CD14-positive monocyte (primary cell): ENCODE data around the gene TJP2. TPM values are rescaled to one million over a fixed set of nuclear protein-coding genes. Genes with fewer than 3 reads are reported as not detected.
A peak's percentile ranks its signal among the peaks of the same experiment; 100 is the strongest.

Experiments used
- DNase-seq, 3 donors: peaks; one replicate each; pipeline ENCODE4 v3.0.0-alpha.2; 2011 to 2022
- H2AFZ ChIP-seq: 2 replicates; pipeline ENCODE4 v1.6.0; 2012; ENCODE audit warnings: mild to moderate bottlenecking, low read depth, low read length, inconsistent platforms; ENCODE audit not compliant: insufficient read depth, poor library complexity, severe bottlenecking
- H3K27ac ChIP-seq, 2 donors: 1 replicate in 1 of 2; 2 replicates in 1 of 2; pipeline ENCODE4 v1.5.1; 2012 to 2013; ENCODE audit warnings: low read length in 2 of 2, control low read depth in 1 of 2, inconsistent platforms in 1 of 2, low read depth in 1 of 2, mild to moderate bottlenecking in 1 of 2
- H3K27me3 ChIP-seq, 2 donors: one replicate each; pipeline versions ENCODE4 v1.6.0 to v1.6.1; 2011 to 2013; ENCODE audit warnings: low read length in 2 of 2; ENCODE audit not compliant: control insufficient read depth in 2 of 2, insufficient read depth in 2 of 2
- H3K36me3 ChIP-seq, 2 donors: replicated peaks in 1 of 2; 1 replicate in 1 of 2; 2 replicates in 1 of 2; pipeline versions ENCODE4 v1.5.1 to v1.6.1; 2012 to 2013; ENCODE audit warnings: low read length in 2 of 2, control low read depth in 1 of 2, inconsistent platforms in 1 of 2, mild to moderate bottlenecking in 1 of 2; ENCODE audit not compliant: insufficient read depth in 2 of 2, control insufficient read depth in 1 of 2
- H3K4me1 ChIP-seq, 2 donors: 1 replicate in 1 of 2; 2 replicates in 1 of 2; pipeline versions ENCODE4 v1.5.1 to v1.6.1; 2012 to 2013; ENCODE audit warnings: low read length in 2 of 2, control low read depth in 1 of 2, inconsistent platforms in 1 of 2, mild to moderate bottlenecking in 1 of 2, moderate library complexity in 1 of 2; ENCODE audit not compliant: insufficient read depth in 2 of 2, control insufficient read depth in 1 of 2
- H3K4me2 ChIP-seq: replicated peaks from 2 replicates; pipeline ENCODE3; 2012; ENCODE audit warnings: low read length, moderate library complexity, mild to moderate bottlenecking; ENCODE audit not compliant: poor library complexity, severe bottlenecking; ENCODE audit errors: extremely low read depth
- H3K4me3 ChIP-seq, 3 experiments: fragments of 200-600 bp in 1 of 3; sonication (generic) in 1 of 3; replicated peaks in 1 of 3; 1 replicate in 2 of 3; 2 replicates in 1 of 3; pipeline ENCODE4 v1.5.1; 2011 to 2013; ENCODE audit warnings: low read length in 3 of 3, mild to moderate bottlenecking in 3 of 3, control low read depth in 2 of 3, low read depth in 2 of 3, inconsistent platforms in 1 of 3, moderate library complexity in 1 of 3
- H3K79me2 ChIP-seq: 2 replicates; pipeline ENCODE4 v1.6.0; 2012; ENCODE audit warnings: mild to moderate bottlenecking, control low read depth, inconsistent platforms, low read length, moderate library complexity; ENCODE audit not compliant: insufficient read depth
- H3K9ac ChIP-seq: 2 replicates; pipeline ENCODE4 v1.6.0; 2017; ENCODE audit warnings: low read length, mild to moderate bottlenecking; ENCODE audit not compliant: insufficient read depth, poor library complexity, severe bottlenecking
- H3K9me3 ChIP-seq, 2 donors: replicated peaks in 1 of 2; 1 replicate in 1 of 2; 2 replicates in 1 of 2; pipeline versions ENCODE4 v1.5.1 to v1.6.1; 2012 to 2013; ENCODE audit warnings: low read length in 2 of 2, control low read depth in 1 of 2; ENCODE audit not compliant: control insufficient read depth in 1 of 2, insufficient read depth in 1 of 2
- H4K20me1 ChIP-seq: 2 replicates; pipeline ENCODE4 v1.6.0; 2012; ENCODE audit warnings: mild to moderate bottlenecking, low read length, control low read depth, moderate library complexity; ENCODE audit not compliant: insufficient read depth
- H3K27ac Mint-ChIP-seq, 7 donors: one replicate each; pipeline ENCODE4 v1.8.0; 2020; ENCODE audit warnings: mild to moderate bottlenecking in 7 of 7, mixed read lengths in 7 of 7, moderate library complexity in 6 of 7, inconsistent platforms in 2 of 7
- H3K27me3 Mint-ChIP-seq, 3 donors: one replicate each; pipeline ENCODE4 v1.8.0; 2021 to 2022; ENCODE audit warnings: low read depth in 3 of 3, mild to moderate bottlenecking in 3 of 3, mixed read lengths in 3 of 3, moderate library complexity in 3 of 3, inconsistent platforms in 1 of 3
- H3K36me3 Mint-ChIP-seq, 2 donors: one replicate each; pipeline ENCODE4 v1.8.0; 2020; ENCODE audit warnings: mixed read lengths in 2 of 2, inconsistent platforms in 1 of 2, mild to moderate bottlenecking in 1 of 2
- H3K4me1 Mint-ChIP-seq: one replicate; pipeline ENCODE4 v1.8.0; 2020; ENCODE audit warnings: mild to moderate bottlenecking, mixed read lengths
- H3K4me3 Mint-ChIP-seq, 2 donors: one replicate each; pipeline ENCODE4 v1.8.0; 2020; ENCODE audit warnings: mild to moderate bottlenecking in 2 of 2, mixed read lengths in 2 of 2, moderate library complexity in 1 of 2
- H3K9me3 Mint-ChIP-seq, 7 donors: one replicate each; pipeline ENCODE4 v1.8.0; 2020 to 2022; ENCODE audit warnings: mixed read lengths in 7 of 7, mild to moderate bottlenecking in 6 of 7, moderate library complexity in 6 of 7, inconsistent platforms in 2 of 7
- CTCF ChIP-seq: fragments of 200-600 bp; IDR thresholded peaks from one replicate; pipeline ENCODE4 v1.8.0; 2022; ENCODE audit warnings: antibody characterized with exemption, mild to moderate bottlenecking
- WGBS: methylation state at CpG from one replicate; pipeline ENCODE4 v1.1.5; 2013; ENCODE audit warnings: missing lambda C conversion rate; ENCODE audit not compliant: insufficient coverage; 5-methylcytosine and 5-hydroxymethylcytosine counted together
- intact Hi-C, 2 donors: fragments of 100-400 bp; cut with micrococcal nuclease; formaldehyde crosslinking; loops; one replicate each; pipeline versions ENCODE4 v1.15.0 to v1.15.1; 2023
- polyA plus RNA-seq, 3 donors: library from polyadenylated mRNA; depleted of rRNA in 1 of 3; unstranded in 2 of 3; stranded (reverse) in 1 of 3; fragments of 300-500 nt in 2 of 3; fragments of >200 nt in 1 of 3; fragmentation: Illumina TruSeq in 2 of 3; gene quantifications; 1 replicate in 2 of 3; 2 replicates in 1 of 3; pipeline ENCODE4 v1.2.3, GENCODE V29; 2012 to 2021

The TJP2 gene
- polyA plus RNA-seq, 3 donors, result 8.0 to 17.8 (median 13.8) TPM

- Histone ChIP-seq H3K9me3 (peaks cover 9 to 21% of the 10 kb centered on the region in 2 donors), H3K27me3 (no peaks in the 10 kb centered on the region), H3K27ac (no peak overlapping the region), H3K9ac (no peak overlapping the region), H3K4me3 (no peak overlapping the region), H2AFZ (no peak overlapping the region), H3K4me1 (no peaks in the 10 kb centered on the region), H3K79me2 (no peaks in the 10 kb centered on the region), H4K20me1 (no peaks in the 10 kb centered on the region), H3K36me3 (no peaks in the 10 kb centered on the region), H3K4me2 (no peak overlapping the region)
- Mint-ChIP-seq H3K27me3 (peaks cover 0 to 2% (median 0%) of the 10 kb centered on the region in 3 donors), H3K27ac (peak overlapping the region in 1 of 7 donors; percentile 20), H3K36me3 (no peaks in the 10 kb centered on the region), H3K9me3 (peaks cover 17 to 29% (median 24%) of the 10 kb centered on the region in 7 donors), H3K4me3 (no peak overlapping the region), H3K4me1 (no peaks in the 10 kb centered on the region)
- TF ChIP-seq CTCF, result no peak
- DNase-seq, result no peak
- intact Hi-C loops, result no loop called here
Measured at GRCh38 chr9:69313175-69313574, 139.1 kb downstream of the TJP2 start.

GRCh38 chr9:69314547-69314946 lies 140.5 kb downstream of the TJP2 start:
- H3K27ac ChIP-seq, result no peak overlapping the region
- H3K36me3 ChIP-seq, result no peaks in the 10 kb centered on the region
- Mint-ChIP-seq H3K9me3 (peaks cover 17 to 29% (median 24%) of the 10 kb centered on the region in 7 donors), H3K27me3 (peaks cover 0 to 5% (median 2%) of the 10 kb centered on the region in 3 donors), H3K4me1 (no peaks in the 10 kb centered on the region), H3K36me3 (no peaks in the 10 kb centered on the region), H3K27ac (no peak overlapping the region), H3K4me3 (no peak overlapping the region)
- H3K9me3 ChIP-seq, result peaks cover 9 to 21% of the 10 kb centered on the region in 2 donors
- no peak for DNase-seq
- no peak for TF ChIP-seq CTCF
- peaks cover 0 to 3% of the 10 kb centered on the region in 2 donors for H3K27me3 ChIP-seq
- no peaks in the 10 kb centered on the region for H3K79me2 ChIP-seq
- no peaks in the 10 kb centered on the region for H3K4me1 ChIP-seq
- H4K20me1 ChIP-seq, result no peaks in the 10 kb centered on the region
- no peak overlapping the region for H3K4me3 ChIP-seq
- no peak overlapping the region for H3K9ac ChIP-seq
- H2AFZ ChIP-seq, result no peak overlapping the region
- no peak overlapping the region for H3K4me2 ChIP-seq
- intact Hi-C loops, result no loop called here
- no CpG with 5 or more reads among the region's 1 CpG for WGBS
